ENCODE measurements around the gene LPO.
A peak's percentile ranks its signal among the peaks of the same experiment; 100 is the strongest.

Gene LPO

DNA sequence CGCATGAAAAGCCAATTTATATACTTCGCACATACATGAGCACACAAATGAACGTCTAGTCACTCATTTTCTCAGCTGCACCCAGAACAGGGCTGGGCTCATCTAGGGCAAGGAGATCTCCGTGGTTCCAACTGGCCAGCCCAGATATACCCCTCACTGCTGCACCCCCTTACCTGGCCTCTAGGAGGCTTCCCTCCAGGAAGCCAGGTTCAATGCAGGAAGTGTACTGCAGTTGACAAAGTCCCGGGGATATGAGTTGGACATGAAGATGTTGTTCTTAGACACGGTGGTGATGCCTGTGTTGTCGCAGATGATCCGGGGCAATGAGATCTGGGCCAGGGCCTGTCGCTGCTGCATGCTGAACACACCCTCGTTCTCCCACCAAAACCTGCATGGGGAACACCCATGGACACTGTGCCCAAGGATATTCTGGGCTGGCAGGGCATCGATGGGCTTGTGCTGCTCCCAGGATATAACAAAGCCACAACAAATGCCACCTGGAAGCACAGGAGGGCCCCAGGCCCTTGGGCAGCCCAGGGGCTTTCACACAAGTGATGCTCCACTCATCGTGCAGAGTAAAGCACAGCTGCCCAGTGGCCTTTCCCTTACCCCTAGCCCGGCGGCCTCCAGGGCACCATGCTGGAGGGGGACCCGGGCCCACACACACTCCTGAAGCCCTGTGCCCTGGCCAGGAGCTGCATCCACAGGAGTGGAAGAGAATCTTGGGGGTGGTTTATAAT lies 32.3 kb downstream of the LPO start:
- no peak overlapping the region for H3K4me3 ChIP-seq (ENCODE audit: low read length)
- TF ChIP-seq, protein P1, sequence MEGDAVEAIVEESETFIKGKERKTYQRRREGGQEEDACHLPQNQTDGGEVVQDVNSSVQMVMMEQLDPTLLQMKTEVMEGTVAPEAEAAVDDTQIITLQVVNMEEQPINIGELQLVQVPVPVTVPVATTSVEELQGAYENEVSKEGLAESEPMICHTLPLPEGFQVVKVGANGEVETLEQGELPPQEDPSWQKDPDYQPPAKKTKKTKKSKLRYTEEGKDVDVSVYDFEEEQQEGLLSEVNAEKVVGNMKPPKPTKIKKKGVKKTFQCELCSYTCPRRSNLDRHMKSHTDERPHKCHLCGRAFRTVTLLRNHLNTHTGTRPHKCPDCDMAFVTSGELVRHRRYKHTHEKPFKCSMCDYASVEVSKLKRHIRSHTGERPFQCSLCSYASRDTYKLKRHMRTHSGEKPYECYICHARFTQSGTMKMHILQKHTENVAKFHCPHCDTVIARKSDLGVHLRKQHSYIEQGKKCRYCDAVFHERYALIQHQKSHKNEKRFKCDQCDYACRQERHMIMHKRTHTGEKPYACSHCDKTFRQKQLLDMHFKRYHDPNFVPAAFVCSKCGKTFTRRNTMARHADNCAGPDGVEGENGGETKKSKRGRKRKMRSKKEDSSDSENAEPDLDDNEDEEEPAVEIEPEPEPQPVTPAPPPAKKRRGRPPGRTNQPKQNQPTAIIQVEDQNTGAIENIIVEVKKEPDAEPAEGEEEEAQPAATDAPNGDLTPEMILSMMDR (IDR thresholded peaks at IDR 0.05; ENCODE audit: insufficient read depth, low read depth, low read length, missing control alignments): peak; percentile 34
- DNase-seq (ENCODE audit: low read depth): no peak

DNA sequence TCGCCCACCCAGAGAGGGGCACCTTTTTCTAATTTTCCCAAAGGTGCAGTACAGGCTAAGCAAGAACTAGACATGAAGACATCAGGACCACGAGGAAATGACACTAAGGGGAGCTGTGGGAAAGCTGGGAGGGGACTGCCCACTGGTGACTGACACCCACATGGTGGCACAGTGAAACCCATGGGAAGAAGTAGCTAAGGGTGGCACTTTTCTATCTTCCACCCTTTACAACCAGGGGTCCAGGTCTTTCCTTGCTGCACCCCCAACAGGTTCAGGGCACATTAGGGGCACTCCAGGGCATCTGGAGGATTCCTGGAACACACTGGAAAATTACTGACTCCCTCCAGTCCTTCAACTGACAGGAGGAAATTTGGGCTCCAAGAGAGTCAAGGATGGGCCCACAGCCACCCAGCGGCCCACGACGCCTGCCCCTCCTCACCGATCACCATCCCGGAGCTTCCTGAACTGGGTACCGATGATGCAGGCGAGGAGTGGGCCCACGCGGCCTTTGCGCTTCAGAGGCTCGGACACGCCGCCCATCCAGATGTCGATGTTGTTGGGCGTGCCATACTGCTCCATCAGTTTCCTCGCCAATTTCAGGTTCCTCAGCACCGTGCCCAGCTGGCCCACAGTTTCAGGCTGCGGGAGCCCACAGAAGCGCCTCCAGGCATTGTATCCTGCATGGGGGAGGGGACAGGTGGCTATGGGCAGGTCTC lies 33.0 kb downstream of the LPO start:
- DNase-seq (ENCODE audit: low read depth): no peak
- TF ChIP-seq, protein P1 (IDR thresholded peaks at IDR 0.05; ENCODE audit: insufficient read depth, low read depth, low read length, missing control alignments): no peak
- no peak overlapping the region for H3K4me3 ChIP-seq (ENCODE audit: low read length)

DNA sequence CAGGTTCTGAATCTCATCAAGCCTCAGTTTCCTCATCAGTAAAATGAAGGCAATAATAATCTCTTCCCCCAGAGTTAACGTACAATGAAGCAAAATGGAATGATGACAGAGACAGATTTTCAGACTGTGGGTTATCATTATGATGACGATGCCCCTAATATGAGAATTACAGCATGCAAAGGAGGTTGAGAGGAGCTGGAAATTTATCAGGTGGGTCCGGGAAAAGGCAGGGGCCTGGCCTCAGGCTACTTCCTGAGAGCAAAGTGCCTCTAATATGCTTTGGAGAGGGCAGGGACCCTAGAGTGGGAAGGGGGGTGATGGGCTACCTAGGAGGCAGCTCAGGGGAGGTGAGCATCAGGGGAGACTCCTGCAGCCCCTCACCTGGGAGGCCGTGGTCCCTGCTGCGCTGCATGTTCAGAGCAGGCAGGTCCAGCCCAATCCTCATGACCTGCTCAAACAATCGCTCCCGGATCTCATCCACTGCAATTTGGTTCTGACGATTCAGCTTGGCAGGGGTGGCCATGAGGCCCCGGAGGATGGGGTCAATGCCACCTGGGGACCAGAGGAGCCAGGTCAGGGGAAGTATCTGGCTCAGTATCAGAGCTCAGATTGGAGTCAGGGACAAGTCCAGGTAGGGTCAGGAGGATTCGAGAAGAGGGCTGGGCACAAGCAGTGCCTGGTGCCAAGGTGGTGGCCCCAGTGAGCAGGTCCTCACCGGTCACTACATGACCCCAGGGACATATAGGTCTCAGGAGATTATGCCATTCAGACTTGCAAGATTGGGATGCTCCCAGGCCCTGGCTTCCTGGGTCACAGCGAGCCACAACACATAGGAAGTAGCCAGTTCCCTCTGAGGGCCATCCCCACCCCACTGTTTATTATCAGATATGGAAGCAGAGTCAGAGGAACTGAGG lies 34.2 kb downstream of the LPO start:
- no peak overlapping the region for H3K4me3 ChIP-seq (ENCODE audit: low read length)
- no peak for DNase-seq (ENCODE audit: low read depth)
- TF ChIP-seq, protein P1 (IDR thresholded peaks at IDR 0.05; ENCODE audit: insufficient read depth, low read depth, low read length, missing control alignments): no peak

DNA sequence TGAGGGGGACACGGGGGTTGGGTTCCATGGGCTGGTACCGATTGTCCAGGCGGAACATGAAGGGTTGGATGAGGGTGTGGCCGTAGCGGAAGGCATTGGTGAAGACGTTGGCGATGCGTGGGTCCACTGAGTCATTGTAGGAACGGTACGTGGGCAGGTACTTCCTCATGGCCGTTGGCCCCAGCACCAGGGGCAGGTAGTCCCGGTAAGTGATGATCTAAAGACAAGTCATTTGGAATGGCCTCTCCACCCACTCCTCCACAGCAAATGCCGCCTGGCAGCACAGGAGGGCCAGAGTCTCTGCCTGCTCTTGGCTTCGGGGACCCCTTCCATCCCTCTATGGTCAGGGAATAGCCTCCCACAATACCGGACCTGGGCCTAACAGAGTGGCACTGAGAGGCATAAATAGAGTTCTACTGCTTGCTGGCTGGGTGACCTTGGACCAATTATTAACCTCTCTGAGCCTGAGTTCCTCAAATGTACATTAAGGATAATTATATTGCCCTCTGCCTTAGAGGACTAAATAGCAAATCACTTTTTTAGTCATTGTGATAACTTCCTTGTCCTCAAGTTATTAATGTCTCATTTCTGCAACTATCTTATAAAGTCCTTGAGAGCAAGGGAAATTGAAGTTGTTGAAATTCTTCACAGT lies 35.2 kb downstream of the LPO start:
- TF ChIP-seq, protein P1 (IDR thresholded peaks at IDR 0.05; ENCODE audit: insufficient read depth, low read depth, low read length, missing control alignments): no peak
- no peak overlapping the region for H3K4me3 ChIP-seq (ENCODE audit: low read length)
- no peak for DNase-seq (ENCODE audit: low read depth)

DNA sequence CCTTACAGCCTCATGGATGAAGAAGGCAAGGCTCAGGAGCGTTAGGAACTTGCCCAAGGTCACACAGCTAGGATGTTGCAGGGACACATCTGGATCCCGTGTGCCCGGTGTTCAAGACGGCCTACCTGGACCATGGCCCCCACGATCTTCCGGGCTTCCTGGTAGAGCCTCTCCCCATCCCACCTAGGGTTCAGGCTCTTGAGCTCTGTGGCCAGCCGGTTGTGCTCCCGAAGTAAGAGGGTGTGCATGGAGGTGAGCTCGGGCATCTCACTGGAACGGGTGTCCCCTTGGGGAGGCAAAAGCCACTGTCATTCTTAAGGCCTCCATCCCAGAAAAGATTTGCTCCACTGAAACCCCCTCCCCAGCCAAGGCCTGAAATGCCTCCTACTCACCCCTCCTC lies 37.0 kb downstream of the LPO start:
- H3K4me3 ChIP-seq (ENCODE audit: low read length): no peak overlapping the region
- no peak for DNase-seq (ENCODE audit: low read depth)
- TF ChIP-seq, protein P1 (IDR thresholded peaks at IDR 0.05; ENCODE audit: insufficient read depth, low read depth, low read length, missing control alignments): no peak

DNA sequence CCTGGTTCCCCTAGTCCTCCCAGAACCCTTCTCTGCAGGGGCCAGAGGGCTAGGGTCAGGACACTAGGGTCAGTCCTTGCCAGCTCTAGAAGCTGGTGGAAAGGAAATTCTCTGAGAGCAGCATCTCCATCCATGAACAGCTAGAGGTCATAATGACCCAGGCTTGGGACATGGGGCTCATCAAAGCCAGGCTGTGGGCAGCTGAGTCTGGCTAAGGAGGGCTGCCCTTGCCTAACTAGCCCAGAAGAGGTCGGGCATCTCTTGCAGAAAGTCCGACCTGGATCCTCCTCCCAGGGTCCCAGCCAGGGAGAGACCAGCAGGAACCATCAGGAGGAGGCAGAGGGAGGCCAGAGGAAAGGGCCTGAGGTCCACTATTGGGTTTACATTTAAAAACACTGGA lies 38.0 kb downstream of the LPO start:
- no peak overlapping the region for H3K4me3 ChIP-seq (ENCODE audit: low read length)
- DNase-seq (ENCODE audit: low read depth): no peak
- TF ChIP-seq, protein P1 (IDR thresholded peaks at IDR 0.05; ENCODE audit: insufficient read depth, low read depth, low read length, missing control alignments): no peak

Data from epithelial cell of esophagus (primary cell).